Neuronal stem cell (in vitro differentiated cells): ENCODE measurements around the gene MARCHF7.
A peak's percentile ranks its signal among the peaks of the same experiment; 100 is the strongest.

ENCODE experiments used
- DNase-seq: peaks from one replicate; pipeline ENCODE4 v3.0.0-alpha.2; 2013; ENCODE audit warnings: low spot score
- H2AFZ ChIP-seq: one replicate; pipeline ENCODE4 v1.6.1; 2013; ENCODE audit warnings: mild to moderate bottlenecking, low read length, inconsistent platforms
- H2AK5ac ChIP-seq: 2 replicates; pipeline ENCODE4 v1.6.1; 2013; ENCODE audit warnings: low read depth, mild to moderate bottlenecking, inconsistent platforms, low read length, moderate library complexity, mixed read lengths
- H2BK120ac ChIP-seq: 2 replicates; pipeline ENCODE4 v1.6.1; 2013; ENCODE audit warnings: low read depth, mild to moderate bottlenecking, inconsistent platforms, low read length, moderate library complexity, mixed read lengths
- H2BK12ac ChIP-seq: one replicate; pipeline ENCODE4 v1.6.1; 2013; ENCODE audit warnings: low read length, inconsistent platforms
- H2BK15ac ChIP-seq: 2 replicates; pipeline ENCODE4 v1.6.1; 2013; ENCODE audit warnings: mild to moderate bottlenecking, low read length, inconsistent platforms, mixed read lengths
- H2BK5ac ChIP-seq: one replicate; pipeline ENCODE4 v1.6.1; 2013; ENCODE audit warnings: inconsistent platforms, mild to moderate bottlenecking, low read length, moderate library complexity
- H3K14ac ChIP-seq: one replicate; pipeline ENCODE4 v1.6.1; 2013; ENCODE audit warnings: low read length, inconsistent platforms
- H3K18ac ChIP-seq: 2 replicates; pipeline ENCODE4 v1.6.1; 2013; ENCODE audit warnings: low read length, inconsistent platforms
- H3K23ac ChIP-seq: 2 replicates; pipeline ENCODE4 v1.6.1; 2013; ENCODE audit warnings: low read depth, mild to moderate bottlenecking, mixed read lengths, low read length, inconsistent platforms; ENCODE audit not compliant: poor library complexity
- H3K27ac ChIP-seq: replicated peaks from 3 replicates; pipeline ENCODE4 v1.5.1; 2013; ENCODE audit warnings: low read length, inconsistent platforms
- H3K27me3 ChIP-seq, 3 experiments: 2 replicates each; pipeline ENCODE4 v1.6.1; 2013; ENCODE audit warnings: low read length in 3 of 3, mild to moderate bottlenecking in 2 of 3, inconsistent platforms in 1 of 3, low read depth in 1 of 3, mixed read lengths in 1 of 3, moderate library complexity in 1 of 3; ENCODE audit not compliant: control insufficient read depth in 3 of 3, insufficient read depth in 3 of 3
- H3K36me3 ChIP-seq, 2 donors: replicated peaks in 1 of 2; 2 replicates each; pipeline ENCODE4 v1.6.1; 2013; ENCODE audit warnings: low read length in 2 of 2; ENCODE audit not compliant: control insufficient read depth in 2 of 2, insufficient read depth in 2 of 2
- H3K4ac ChIP-seq: 2 replicates; pipeline ENCODE4 v1.6.1; 2013; ENCODE audit warnings: inconsistent platforms, mild to moderate bottlenecking, low read length, moderate library complexity
- H3K4me1 ChIP-seq, 2 donors: 1 replicate in 1 of 2; 2 replicates in 1 of 2; pipeline ENCODE4 v1.6.1; 2013; ENCODE audit warnings: low read length in 2 of 2, low read depth in 1 of 2; ENCODE audit not compliant: control insufficient read depth in 2 of 2, insufficient read depth in 1 of 2
- H3K4me2 ChIP-seq: one replicate; pipeline ENCODE4 v1.6.1; 2013; ENCODE audit warnings: mild to moderate bottlenecking, low read length, inconsistent platforms; ENCODE audit not compliant: insufficient read depth, poor library complexity, severe bottlenecking
- H3K4me3 ChIP-seq, 2 donors: 2 replicates each; pipeline ENCODE4 v1.5.1; 2013; ENCODE audit warnings: low read length in 2 of 2, mild to moderate bottlenecking in 2 of 2, inconsistent platforms in 1 of 2, moderate library complexity in 1 of 2
- H3K79me1 ChIP-seq: one replicate; pipeline ENCODE4 v1.6.1; 2013; ENCODE audit warnings: low read depth, mild to moderate bottlenecking, inconsistent platforms, low read length, moderate library complexity
- H3K9ac ChIP-seq: one replicate; pipeline ENCODE4 v1.6.1; 2013; ENCODE audit warnings: mild to moderate bottlenecking, low read depth, low read length, inconsistent platforms; ENCODE audit not compliant: poor library complexity
- H3K9me3 ChIP-seq, 2 donors: replicated peaks in 1 of 2; 2 replicates each; pipeline versions ENCODE3 to v1.6.1; 2013; ENCODE audit warnings: low read length in 2 of 2, mild to moderate bottlenecking in 2 of 2, inconsistent platforms in 1 of 2, low read depth in 1 of 2, mixed read lengths in 1 of 2, moderate library complexity in 1 of 2; ENCODE audit not compliant: control insufficient read depth in 2 of 2, insufficient read depth in 1 of 2
- H4K8ac ChIP-seq: one replicate; pipeline ENCODE4 v1.6.1; 2013; ENCODE audit warnings: low read depth, mild to moderate bottlenecking, inconsistent platforms, low read length, moderate library complexity
- H4K91ac ChIP-seq: one replicate; pipeline ENCODE4 v1.6.1; 2013; ENCODE audit warnings: low read length, low read depth, mild to moderate bottlenecking, inconsistent platforms; ENCODE audit not compliant: poor library complexity
- WGBS, 2 donors: extraction: QIAGEN DNeasy Blood & Tissue Kit; methylation state at CpG; one replicate each; pipeline ENCODE4 v1.1.7; 2013; ENCODE audit warnings: missing lambda C conversion rate in 2 of 2, mixed read lengths in 1 of 2; ENCODE audit not compliant: insufficient read length in 2 of 2, insufficient replicate concordance in 1 of 2; ENCODE audit errors: extremely low coverage in 2 of 2; 5-methylcytosine and 5-hydroxymethylcytosine counted together

MARCHF7 gene

GRCh38 chr2:159737917-159738296, 25.6 kb downstream of the MARCHF7 start:
- Histone ChIP-seq H3K9me3 (peaks cover 0 to 17% of the 10 kb centered on the region in 2 donors), H4K8ac (no peak overlapping the region), H3K23ac (peak overlapping the region; percentile 66), H3K36me3 (peaks cover 18 to 100% of the 10 kb centered on the region in 2 donors), H3K27ac (no peak overlapping the region), H3K27me3 (no peaks in the 10 kb centered on the region), H3K4me1 (no peaks in the 10 kb centered on the region), H3K4me2 (no peak overlapping the region), H4K91ac (no peak overlapping the region), H3K14ac (no peak overlapping the region), H3K9ac (no peak overlapping the region), H2BK12ac (no peak overlapping the region), H3K79me1 (peaks cover 7% of the 10 kb centered on the region), H2BK120ac (no peak overlapping the region), H3K18ac (no peak overlapping the region), H2BK15ac (no peak overlapping the region), H2AK5ac (no peak overlapping the region), H2BK5ac (no peak overlapping the region), H2AFZ (no peak overlapping the region), H3K4ac (no peak overlapping the region), H3K4me3 (no peak overlapping the region)
- no CpG with 5 or more reads among the region's 11 CpGs for WGBS, 2 donors
- DNase-seq, result no peak

- no peak overlapping the region for H3K4me3 ChIP-seq
- no peak overlapping the region for H3K27ac ChIP-seq
- no peak overlapping the region for H2AK5ac ChIP-seq
- H3K36me3 ChIP-seq, result peaks cover 19 to 100% of the 10 kb centered on the region in 2 donors
- H2BK120ac ChIP-seq, result no peak overlapping the region
- no peak overlapping the region for H3K4ac ChIP-seq
- H3K14ac ChIP-seq, result no peak overlapping the region
- peaks cover 0 to 21% of the 10 kb centered on the region in 2 donors for H3K9me3 ChIP-seq
- H3K27me3 ChIP-seq, result no peaks in the 10 kb centered on the region
- no CpG with 5 or more reads among the region's 15 CpGs for WGBS, 2 donors
- H2BK15ac ChIP-seq, result no peak overlapping the region
- H3K18ac ChIP-seq, result no peak overlapping the region
- no peak overlapping the region for H3K9ac ChIP-seq
- H2AFZ ChIP-seq, result no peak overlapping the region
- no peak for DNase-seq
- H3K79me1 ChIP-seq, result peaks cover 5% of the 10 kb centered on the region
- no peak overlapping the region for H4K91ac ChIP-seq
- no peak overlapping the region for H2BK12ac ChIP-seq
- H3K4me1 ChIP-seq, result no peaks in the 10 kb centered on the region
- H3K4me2 ChIP-seq, result no peak overlapping the region
- no peak overlapping the region for H4K8ac ChIP-seq
- H2BK5ac ChIP-seq, result no peak overlapping the region
- no peak overlapping the region for H3K23ac ChIP-seq
Observed at GRCh38 chr2:159738509-159739390, 26.4 kb downstream of the MARCHF7 start.

- Histone ChIP-seq H3K18ac (no peak overlapping the region), H2BK120ac (no peak overlapping the region), H3K4me3 (no peak overlapping the region), H3K4me1 (no peaks in the 10 kb centered on the region), H3K9ac (no peak overlapping the region), H3K14ac (no peak overlapping the region), H3K9me3 (peaks cover 0 to 14% of the 10 kb centered on the region in 2 donors), H3K4me2 (no peak overlapping the region), H3K23ac (no peak overlapping the region), H2AK5ac (no peak overlapping the region), H4K8ac (no peak overlapping the region), H2BK15ac (no peak overlapping the region), H3K79me1 (peaks cover 2% of the 10 kb centered on the region), H3K36me3 (peaks cover 20 to 97% of the 10 kb centered on the region in 2 donors), H4K91ac (no peak overlapping the region), H3K4ac (no peak overlapping the region), H3K27me3 (no peaks in the 10 kb centered on the region), H2AFZ (no peak overlapping the region), H2BK12ac (no peak overlapping the region), H3K27ac (no peak overlapping the region), H2BK5ac (no peak overlapping the region)
- WGBS, 2 donors, result no CpG with 5 or more reads among the region's 6 CpGs
- DNase-seq, result no peak
Observed at GRCh38 chr2:159742846-159743245, 30.5 kb downstream of the MARCHF7 start.

- no peak overlapping the region for H4K8ac ChIP-seq
- H3K9ac ChIP-seq, result no peak overlapping the region
- no peak overlapping the region for H2BK5ac ChIP-seq
- no peak overlapping the region for H2BK12ac ChIP-seq
- no peak overlapping the region for H3K4ac ChIP-seq
- no peak overlapping the region for H3K23ac ChIP-seq
- H4K91ac ChIP-seq, result no peak overlapping the region
- H3K4me3 ChIP-seq, result no peak overlapping the region
- H3K4me2 ChIP-seq, result no peak overlapping the region
- H3K36me3 ChIP-seq, result peaks cover 22 to 96% of the 10 kb centered on the region in 2 donors
- H3K27me3 ChIP-seq, result no peaks in the 10 kb centered on the region
- no peak overlapping the region for H2BK15ac ChIP-seq
- H2AFZ ChIP-seq, result no peak overlapping the region
- no peak for DNase-seq
- no CpG with 5 or more reads among the region's 3 CpGs for WGBS, 2 donors
- no peak overlapping the region for H3K27ac ChIP-seq
- no peak overlapping the region for H3K18ac ChIP-seq
- no peak overlapping the region for H3K14ac ChIP-seq
- H3K4me1 ChIP-seq, result no peaks in the 10 kb centered on the region
- H2AK5ac ChIP-seq, result no peak overlapping the region
- peaks cover 0 to 23% of the 10 kb centered on the region in 2 donors for H3K9me3 ChIP-seq
- H3K79me1 ChIP-seq, result no peaks in the 10 kb centered on the region
- H2BK120ac ChIP-seq, result no peak overlapping the region
Observed at GRCh38 chr2:159744363-159744762, 32.1 kb downstream of the MARCHF7 start.
